Pancreas (tissue), 10 donors: ENCODE data around the gene DUOX2. TPM values are rescaled to one million over a fixed set of nuclear protein-coding genes. Genes with fewer than 3 reads are reported as not detected.
A peak's percentile ranks its signal among the peaks of the same experiment; 100 is the strongest.

Experiments used
- ATAC-seq, 4 donors: fragments of 200-7000 bp; cut with Tn5 transposase; one replicate each; pipeline versions ENCODE4 v1.8.0 to v1.9.1; 2020; ENCODE audit warnings: mild to moderate bottlenecking in 4 of 4, moderate library complexity in 4 of 4
- DNase-seq, 6 donors: peaks; one replicate each; pipeline ENCODE4 v3.0.0-alpha.2; 2020
- FAIRE-seq: peaks from 2 replicates; lab custom pipeline; 2012; peaks lifted over from hg19 to GRCh38; lab: Jason Lieb, UNC
- H3K27ac ChIP-seq, 4 donors: fragments of 200-600 bp; sonication (generic); 1 replicate in 3 of 4; 2 replicates in 1 of 4; pipeline versions ENCODE4 v1.5.0 to v1.8.0; 2020
- H3K27me3 ChIP-seq, 4 donors: fragments of 200-600 bp; one replicate each; pipeline ENCODE4 v1.8.0; 2021
- H3K36me3 ChIP-seq, 3 donors: fragments of 200-600 bp; sonication (generic) in 1 of 3; one replicate each; pipeline versions ENCODE4 v1.5.0 to v1.8.0; 2020 to 2021
- H3K4me1 ChIP-seq, 3 donors: fragments of 200-600 bp; one replicate each; pipeline ENCODE4 v1.8.0; 2021
- H3K4me3 ChIP-seq, 4 donors: fragments of 200-600 bp; sonication (generic) in 2 of 4; one replicate each; pipeline versions ENCODE4 v1.5.0 to v1.8.0; 2020 to 2021
- H3K9me3 ChIP-seq, 4 donors: fragments of 200-600 bp; one replicate each; pipeline ENCODE4 v1.8.0; 2021
- CTCF ChIP-seq, 4 donors: fragments of 200-600 bp; sonication (generic) in 3 of 4; IDR thresholded peaks; one replicate each; pipeline versions ENCODE4 v1.5.0 to v1.8.0; 2021; ENCODE audit warnings: antibody characterized with exemption in 4 of 4
- WGBS, 2 donors: extraction: QIAGEN DNeasy Blood & Tissue Kit; methylation state at CpG; one replicate each; pipeline ENCODE4 v1.1.7; 2013; 5-methylcytosine and 5-hydroxymethylcytosine counted together
- intact Hi-C, 3 donors: fragments of 100-400 bp; cut with DNase I; formaldehyde crosslinking; loops; one replicate each; pipeline versions ENCODE4 v1.11.1 to v1.14.2; 2022
- polyA plus RNA-seq, 2 donors: library from polyadenylated mRNA; stranded (reverse); fragments of 200-250 nt; gene quantifications; one replicate each; pipeline ENCODE4 v1.2.3, GENCODE V29; 2013
- total RNA-seq, 6 donors: library from RNA; stranded (reverse); fragmentation: NEBNext Ultra II Directional in 4 of 6; extraction: Animal tissue kit (Norgen Biotek cat#: 25700) in 4 of 6; gene quantifications; one replicate each; pipeline versions ENCODE4 v1.2.1 to v1.2.4, GENCODE V29; 2021 to 2023
- donor health status: healthy with polysubstance abuse.
- donor health status: DM: no; HTN: no; CAD: no; lungs with moderate emphysema.
- donor health status: DM: no; HTN: no; CAD: no.
- donor health status: control.
- donor health status: control.
- donor health status: Bipolar disorder and iron deficiency.
- donor health status: DM: yes; HTN: yes; CAD: no.
- donor health status: DM: no; HTN: no; CAD: no.
- donor health status: DM: no; HTN: no; CAD: no.
- donor health status: DM: yes; HTN: yes; CAD: no.

DUOX2 gene
- total and polyA plus RNA-seq, 8 donors: 0.15 to 32.2 (median 0.87) TPM

GRCh38 chr15:45133561-45133920 is 19.6 kb upstream of the DUOX2 start:
- FAIRE-seq: no peak
- no peak overlapping the region for H3K27ac ChIP-seq
- H3K4me3 ChIP-seq: no peak overlapping the region
- intact Hi-C loops: no loop called here
- 83 to 91% methylated on average over 5 of the region's 5 CpGs for WGBS, 2 donors
- no peaks in the 10 kb centered on the region for H3K4me1 ChIP-seq
- no peak for ATAC-seq
- peak in 1 of 6 donors; percentile 31 for DNase-seq
- no peaks in the 10 kb centered on the region for H3K9me3 ChIP-seq
- H3K36me3 ChIP-seq: no peaks in the 10 kb centered on the region
- no peak for TF ChIP-seq CTCF (IDR thresholded peaks at IDR 0.05)
- no peaks in the 10 kb centered on the region for H3K27me3 ChIP-seq

- Histone ChIP-seq H3K27me3 (peaks cover 0 to under 1% (median 0%) of the 10 kb centered on the region in 4 donors), H3K4me1 (no peaks in the 10 kb centered on the region), H3K27ac (no peak overlapping the region), H3K36me3 (no peaks in the 10 kb centered on the region), H3K9me3 (no peaks in the 10 kb centered on the region), H3K4me3 (no peak overlapping the region)
- FAIRE-seq (no peak), DNase-seq (no peak), ATAC-seq (no peak)
- TF ChIP-seq CTCF (IDR thresholded peaks at IDR 0.05): no peak
- WGBS, 2 donors: 78 to 81% methylated on average over 3 of the region's 3 CpGs
- intact Hi-C loops: no loop called here
These were observed 19.0 kb upstream of the DUOX2 start for GRCh38 chr15:45132844-45133560.

DNA sequence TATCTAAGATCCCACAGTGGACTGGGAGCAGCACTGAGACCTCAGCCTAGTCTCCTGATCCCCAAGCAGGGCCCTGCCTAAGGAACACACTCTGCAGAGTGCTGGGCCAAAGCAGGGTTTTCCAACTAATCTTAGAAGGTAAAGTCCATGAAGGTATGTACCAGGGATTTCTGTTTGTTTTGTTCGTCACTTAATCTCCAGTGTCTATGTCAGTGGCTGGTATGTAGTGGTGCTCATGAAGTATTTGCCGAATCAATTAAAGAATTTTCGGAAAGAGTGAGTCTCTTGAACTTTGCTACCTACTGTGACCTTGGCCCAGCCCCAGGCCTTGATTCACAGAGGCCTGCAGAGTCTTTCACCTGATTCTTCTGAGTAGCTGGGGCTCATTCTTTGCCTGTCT is 17.5 kb upstream of the DUOX2 start:
- 38 to 48% methylated on average over 3 of the region's 3 CpGs for WGBS, 2 donors
- no peaks in the 10 kb centered on the region for H3K4me1 ChIP-seq
- H3K9me3 ChIP-seq: no peaks in the 10 kb centered on the region
- TF ChIP-seq CTCF (IDR thresholded peaks at IDR 0.05): no peak
- no peak overlapping the region for H3K27ac ChIP-seq
- no peak overlapping the region for H3K4me3 ChIP-seq
- intact Hi-C loops: no loop called here
- no peak for ATAC-seq
- H3K36me3 ChIP-seq: no peaks in the 10 kb centered on the region
- no peak for FAIRE-seq
- DNase-seq: no peak
- H3K27me3 ChIP-seq: peaks cover 0 to 7% (median 2%) of the 10 kb centered on the region in 4 donors

DNA sequence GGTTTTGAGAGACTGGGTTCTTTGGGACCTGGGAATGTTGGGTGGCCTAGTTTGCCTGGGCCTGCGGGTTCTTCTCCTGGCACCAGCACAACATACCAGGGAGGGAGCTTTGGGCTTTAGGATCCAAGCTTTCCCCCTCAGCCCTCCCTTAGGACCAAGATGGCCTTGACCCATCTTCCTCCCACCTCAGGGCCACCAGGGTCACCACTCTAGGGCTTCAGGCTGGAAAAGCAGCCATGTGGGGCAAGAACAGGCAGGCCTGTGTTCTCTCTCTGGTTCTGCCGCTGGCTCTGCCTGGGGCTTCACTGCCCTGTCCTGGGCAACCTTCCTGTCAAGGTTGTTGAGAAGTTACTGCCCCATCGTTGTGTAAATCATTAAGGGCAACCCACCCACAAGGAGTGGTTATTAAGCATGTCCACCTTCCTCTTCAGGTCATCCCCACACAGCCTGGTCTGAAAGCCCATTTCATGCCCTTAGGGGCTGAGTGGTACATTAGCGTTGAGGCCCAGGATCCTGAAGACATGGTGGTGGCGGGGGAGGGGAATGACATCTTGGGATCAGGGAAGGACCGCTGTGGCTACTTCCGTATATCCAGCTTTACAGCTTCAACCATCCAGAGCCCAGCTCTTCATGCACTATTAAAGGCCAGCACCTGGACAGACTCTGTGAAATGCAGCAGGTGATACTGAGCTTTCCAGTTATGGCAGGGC is 16.5 kb upstream of the DUOX2 start:
- FAIRE-seq: no peak
- H3K27ac ChIP-seq: no peak overlapping the region
- DNase-seq: peak in 1 of 6 donors; percentile 21
- no peaks in the 10 kb centered on the region for H3K9me3 ChIP-seq
- peak in 1 of 4 donors; percentile 10 for ATAC-seq
- H3K4me1 ChIP-seq: no peaks in the 10 kb centered on the region
- intact Hi-C loops: no loop called here
- H3K36me3 ChIP-seq: no peaks in the 10 kb centered on the region
- TF ChIP-seq CTCF (IDR thresholded peaks at IDR 0.05): no peak
- no peak overlapping the region for H3K4me3 ChIP-seq
- H3K27me3 ChIP-seq: peaks cover 0 to 7% (median 2%) of the 10 kb centered on the region in 4 donors
- WGBS, 2 donors: 91 to 92% methylated on average over 7 of the region's 7 CpGs
